B cell (primary cell): ENCODE measurements around the gene FAU. TPM values are rescaled to one million over a fixed set of nuclear protein-coding genes. Genes with fewer than 3 reads are reported as not detected.

Source experiments
- ATAC-seq: fragments of 200-7000 bp; cut with Tn5 transposase; one replicate; pipeline ENCODE4 v1.10.0; 2021; ENCODE audit warnings: low read depth, mild to moderate bottlenecking, moderate number of reproducible peaks, moderate library complexity
- CTCF ChIA-PET: fragments of 350-600 bp; sonication (Branson Sonifier 250); formaldehyde crosslinking; loops from one replicate; lab custom pipeline; 2021; ENCODE audit warnings: antibody characterized with exemption, inconsistent platforms; lab: Charles Lee
- POLR2A ChIA-PET: fragments of 350-600 bp; sonication (Branson Sonifier 250); formaldehyde crosslinking; loops from one replicate; lab custom pipeline; 2021; ENCODE audit warnings: antibody characterized with exemption; lab: Charles Lee
- DNase-seq: peaks from one replicate; pipeline ENCODE4 v3.0.0; 2013
- H2AFZ ChIP-seq: 2 replicates; pipeline ENCODE4 v1.6.1; 2012; ENCODE audit warnings: mild to moderate bottlenecking, low read depth, low read length; ENCODE audit not compliant: insufficient read depth, poor library complexity, severe bottlenecking
- H3K27ac ChIP-seq, 2 donors: 1 replicate in 1 of 2; 2 replicates in 1 of 2; pipeline ENCODE4 v1.5.1; 2012 to 2013; ENCODE audit warnings: low read length in 2 of 2, mild to moderate bottlenecking in 2 of 2, moderate library complexity in 1 of 2
- H3K27me3 ChIP-seq, 4 experiments: fragments of 200-600 bp in 1 of 4; sonication (generic) in 1 of 4; replicated peaks in 1 of 4; 1 replicate in 2 of 4; 2 replicates in 2 of 4; pipeline versions ENCODE4 v1.6.1 to v1.7.0; 2013 to 2016; ENCODE audit warnings: low read length in 3 of 4, mild to moderate bottlenecking in 2 of 4, mixed read lengths in 1 of 4, moderate library complexity in 1 of 4; ENCODE audit not compliant: insufficient read depth in 4 of 4, control insufficient read depth in 3 of 4; ENCODE audit errors: control extremely low read depth in 1 of 4
- H3K36me3 ChIP-seq, 2 experiments: replicated peaks in 1 of 2; 1 replicate in 1 of 2; 2 replicates in 1 of 2; pipeline versions ENCODE4 v1.6.1 to v1.7.1; 2013; ENCODE audit warnings: low read length in 1 of 2; ENCODE audit not compliant: insufficient read depth in 2 of 2, control insufficient read depth in 1 of 2; ENCODE audit errors: control extremely low read depth in 1 of 2, extremely low read depth in 1 of 2
- H3K4me1 ChIP-seq, 2 donors: fragments of 200-600 bp in 1 of 2; sonication (generic) in 1 of 2; 1 replicate in 1 of 2; 2 replicates in 1 of 2; pipeline versions ENCODE4 v1.5.1 to v1.6.1; 2013 to 2017; ENCODE audit warnings: low read length in 2 of 2; ENCODE audit not compliant: control insufficient read depth in 2 of 2, insufficient read depth in 2 of 2
- H3K4me2 ChIP-seq: replicated peaks from 2 replicates; pipeline ENCODE3; 2012; ENCODE audit warnings: mild to moderate bottlenecking, low read depth, low read length; ENCODE audit not compliant: poor library complexity, severe bottlenecking
- H3K4me3 ChIP-seq, 5 experiments: fragments of 200-600 bp in 1 of 5; sonication (generic) in 1 of 5; 1 replicate in 3 of 5; 2 replicates in 2 of 5; pipeline versions ENCODE4 v1.5.1 to v1.7.0; 2011 to 2016; ENCODE audit warnings: low read length in 4 of 5, mild to moderate bottlenecking in 4 of 5, low read depth in 2 of 5, control low read depth in 1 of 5, moderate library complexity in 1 of 5; ENCODE audit not compliant: insufficient read depth in 1 of 5; ENCODE audit errors: control extremely low read depth in 1 of 5, extremely low read depth in 1 of 5
- H3K79me2 ChIP-seq: fragments of 200-600 bp; sonication (generic); one replicate; pipeline ENCODE4 v1.6.0; 2016; ENCODE audit warnings: low read length; ENCODE audit not compliant: control insufficient read depth, insufficient read depth
- H3K9ac ChIP-seq: fragments of 200-600 bp; sonication (generic); 2 replicates; pipeline ENCODE4 v1.6.1; 2017; ENCODE audit warnings: mild to moderate bottlenecking, low read length, moderate library complexity
- H3K9me3 ChIP-seq, 3 donors: one replicate each; pipeline versions ENCODE4 v1.6.1 to v1.7.1; 2013; ENCODE audit warnings: low read length in 2 of 3; ENCODE audit not compliant: control insufficient read depth in 2 of 3, insufficient read depth in 1 of 3; ENCODE audit errors: control extremely low read depth in 1 of 3
- H4K20me1 ChIP-seq: 2 replicates; pipeline ENCODE4 v1.6.0; 2012; ENCODE audit warnings: mild to moderate bottlenecking, low read length; ENCODE audit not compliant: insufficient read depth, control insufficient read depth, poor library complexity, severe bottlenecking
- H3K27ac Mint-ChIP-seq: one replicate; pipeline ENCODE4 v1.8.0; 2021; ENCODE audit warnings: mixed read lengths
- H3K27me3 Mint-ChIP-seq: one replicate; pipeline ENCODE4 v1.8.0; 2021; ENCODE audit warnings: mixed read lengths
- H3K4me1 Mint-ChIP-seq: one replicate; pipeline ENCODE4 v1.8.0; 2021; ENCODE audit warnings: mixed read lengths
- H3K4me3 Mint-ChIP-seq: one replicate; pipeline ENCODE4 v1.8.0; 2021; ENCODE audit warnings: mixed read lengths
- H3K9me3 Mint-ChIP-seq: one replicate; pipeline ENCODE4 v1.8.0; 2022; ENCODE audit warnings: mixed read lengths; ENCODE audit not compliant: insufficient read depth
- EZH2 ChIP-seq: IDR thresholded peaks from 2 replicates; pipeline ENCODE4 v1.6.1; 2012; ENCODE audit warnings: borderline replicate concordance, low read depth, mild to moderate bottlenecking, moderate library complexity, low read length; ENCODE audit not compliant: insufficient read depth, poor library complexity, severe bottlenecking
- WGBS: methylation state at CpG from one replicate; pipeline ENCODE4 v1.1.5; 2013; ENCODE audit warnings: missing lambda C conversion rate; ENCODE audit not compliant: insufficient coverage; 5-methylcytosine and 5-hydroxymethylcytosine counted together
- intact Hi-C: fragments of 100-400 bp; cut with micrococcal nuclease; formaldehyde crosslinking; loops from one replicate; pipeline ENCODE4 v1.10.0; 2022
- polyA plus RNA-seq: library from polyadenylated mRNA; depleted of rRNA; stranded (reverse); fragments of >200 nt; gene quantifications from 2 replicates; pipeline ENCODE4 v1.2.3, GENCODE V29; 2012
- total RNA-seq, 2 donors: library from RNA; stranded (reverse); fragments of 120-200 nt in 1 of 2; gene quantifications; 1 replicate in 1 of 2; 2 replicates in 1 of 2; pipeline versions ENCODE4 v1.2.3 to v1.2.4, GENCODE V29; 2013 to 2022
- TF ChIP-seq, protein P1 (sequence below): fragments of 200-600 bp; IDR thresholded peaks from one replicate; pipeline ENCODE4 v1.8.0; 2022; ENCODE audit warnings: antibody characterized with exemption, mild to moderate bottlenecking

Gene FAU
- total and polyA plus RNA-seq, 2 donors (not counting 1 experiment from before 2014, with no cell fraction given): 1,318 to 1,559 TPM

DNA sequence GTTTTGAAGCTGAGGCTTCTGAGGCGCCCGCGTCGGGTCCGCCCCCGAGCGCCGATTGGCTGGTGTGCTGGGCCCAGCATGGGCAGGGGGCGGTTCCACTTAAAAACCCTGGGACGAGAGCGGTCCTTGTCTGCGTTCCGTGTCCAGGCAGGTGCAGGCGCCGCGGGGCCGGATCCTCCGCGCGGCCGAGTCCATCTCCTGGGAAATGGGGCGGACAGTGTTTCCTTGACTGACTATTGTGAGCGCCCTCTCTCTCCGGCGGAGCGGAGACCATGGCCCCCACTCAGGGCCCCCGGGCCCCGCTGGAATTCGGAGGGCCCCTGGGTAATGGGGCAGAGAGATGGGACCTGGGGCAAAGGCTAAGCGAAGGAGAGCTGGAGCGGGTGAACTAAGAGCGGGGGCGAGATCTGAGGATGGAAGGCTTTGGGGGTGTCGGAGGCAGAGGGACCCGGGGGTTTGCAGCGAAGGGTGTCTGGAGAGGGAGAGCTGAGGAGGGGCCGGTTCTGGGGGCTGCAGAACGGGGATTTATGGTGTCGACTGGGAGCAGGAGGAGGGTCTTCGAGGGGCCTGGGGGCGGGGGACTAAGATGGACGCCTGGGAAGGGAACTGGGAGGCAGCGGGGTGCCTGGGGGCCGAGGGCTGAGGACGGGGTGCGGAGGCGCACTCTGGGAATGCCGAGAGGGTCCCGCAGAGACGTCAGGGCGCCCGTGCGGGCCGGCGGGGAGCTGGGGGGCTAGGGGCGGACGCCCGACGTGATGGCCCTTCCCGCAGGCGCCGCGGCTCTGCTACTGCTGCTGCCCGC lies 10.0 kb downstream of the FAU start, which contains the start of gene TM7SF2:
TM7SF2 (plus strand) TSS at position 129 of the 802 bp plus-strand sequence; CDS start at position 273, 144 bp downstream.
- Histone ChIP-seq H3K4me2 (peak within 1 kb of the TSS; percentile 99), H3K9ac (peak within 1 kb of the TSS; percentile 80), H3K27ac (peak within 1 kb of the TSS; percentile 44 to 54), H3K27me3 (no peaks in the 10 kb centered on the region), H3K36me3 (peaks cover 0 to 35% of the 10 kb centered on the region in 2 experiments), H3K79me2 (peaks cover 50% of the 10 kb centered on the region), H3K4me1 (peaks cover 29 to 52% of the 10 kb centered on the region in 2 donors), H3K4me3 (peak within 1 kb of the TSS; percentile 16 to 92 (median 68)), H2AFZ (peak within 1 kb of the TSS; percentile 64), H3K9me3 (no peaks in the 10 kb centered on the region), H4K20me1 (peaks cover 46% of the 10 kb centered on the region)
- under 1% methylated on average over 62 of the region's 64 CpGs for WGBS
- DNase-seq (peak; percentile 94), ATAC-seq (peak; percentile 81)
- intact Hi-C loops: loop anchor here (1.0 to 10.0 kb wide), 8 partner anchors 16 to 503 kb away; partner anchors contain the start of genes ATG2A, CDC42BPG, CDC42EP2 and MAP3K11
- no peak for TF ChIP-seq EZH2
- TF ChIP-seq, protein P1, sequence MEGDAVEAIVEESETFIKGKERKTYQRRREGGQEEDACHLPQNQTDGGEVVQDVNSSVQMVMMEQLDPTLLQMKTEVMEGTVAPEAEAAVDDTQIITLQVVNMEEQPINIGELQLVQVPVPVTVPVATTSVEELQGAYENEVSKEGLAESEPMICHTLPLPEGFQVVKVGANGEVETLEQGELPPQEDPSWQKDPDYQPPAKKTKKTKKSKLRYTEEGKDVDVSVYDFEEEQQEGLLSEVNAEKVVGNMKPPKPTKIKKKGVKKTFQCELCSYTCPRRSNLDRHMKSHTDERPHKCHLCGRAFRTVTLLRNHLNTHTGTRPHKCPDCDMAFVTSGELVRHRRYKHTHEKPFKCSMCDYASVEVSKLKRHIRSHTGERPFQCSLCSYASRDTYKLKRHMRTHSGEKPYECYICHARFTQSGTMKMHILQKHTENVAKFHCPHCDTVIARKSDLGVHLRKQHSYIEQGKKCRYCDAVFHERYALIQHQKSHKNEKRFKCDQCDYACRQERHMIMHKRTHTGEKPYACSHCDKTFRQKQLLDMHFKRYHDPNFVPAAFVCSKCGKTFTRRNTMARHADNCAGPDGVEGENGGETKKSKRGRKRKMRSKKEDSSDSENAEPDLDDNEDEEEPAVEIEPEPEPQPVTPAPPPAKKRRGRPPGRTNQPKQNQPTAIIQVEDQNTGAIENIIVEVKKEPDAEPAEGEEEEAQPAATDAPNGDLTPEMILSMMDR: no peak
- H3K4me3 Mint-ChIP-seq: peak within 1 kb of the TSS; percentile 89
- H3K27me3 Mint-ChIP-seq: no peaks in the 10 kb centered on the region
- peaks cover 52% of the 10 kb centered on the region for H3K4me1 Mint-ChIP-seq
- no peaks in the 10 kb centered on the region for H3K9me3 Mint-ChIP-seq
- peak within 1 kb of the TSS; percentile 84 for H3K27ac Mint-ChIP-seq
- POLR2A ChIA-PET: interaction anchor here (0.6 to 3.6 kb wide), 12 partner anchors 10 to 396 kb away, joined by 3 to 27 read pairs (median 7); partner anchors contain the start of genes ARL2, CAPN1, DPF2 and FAU
- CTCF ChIA-PET: interaction anchor here (0.5 to 7.7 kb wide), 27 partner anchors 8 to 340 kb away, joined by 3 to 118 read pairs (median 4); partner anchors contain the start of genes ARL2, CAPN1, CDCA5 and FAU
